Upper lobe of right lung (tissue), 1 donor: ENCODE measurements around the gene TFAP2B. TPM values are rescaled to one million over a fixed set of nuclear protein-coding genes. Genes with fewer than 3 reads are reported as not detected.

ENCODE experiments used
- ATAC-seq: fragments of 200-7000 bp; cut with Tn5 transposase; one replicate; pipeline ENCODE4 v1.9.1; 2020; ENCODE audit warnings: mild to moderate bottlenecking, moderate library complexity
- DNase-seq: peaks from one replicate; pipeline ENCODE4 v3.0.0-alpha.2; 2020
- H3K27ac ChIP-seq: fragments of 200-600 bp; one replicate; pipeline ENCODE4 v1.8.0; 2022
- H3K27me3 ChIP-seq: fragments of 200-600 bp; one replicate; pipeline ENCODE4 v1.8.0; 2022; ENCODE audit warnings: mild to moderate bottlenecking
- H3K36me3 ChIP-seq: fragments of 200-600 bp; one replicate; pipeline ENCODE4 v1.8.0; 2022
- H3K4me1 ChIP-seq: fragments of 200-600 bp; one replicate; pipeline ENCODE4 v1.8.0; 2022
- H3K4me3 ChIP-seq: fragments of 200-600 bp; one replicate; pipeline ENCODE4 v1.8.0; 2022; ENCODE audit warnings: mild to moderate bottlenecking
- H3K9me3 ChIP-seq: fragments of 200-600 bp; one replicate; pipeline ENCODE4 v1.8.0; 2022
- intact Hi-C: fragments of 100-400 bp; cut with DNase I; formaldehyde crosslinking; loops from one replicate; pipeline ENCODE4 v1.11.0; 2022
- total RNA-seq: library from RNA; stranded (reverse); fragmentation: NEBNext Ultra II Directional; extraction: Animal tissue kit (Norgen Biotek cat#: 25700); gene quantifications from one replicate; pipeline ENCODE4 v1.2.1, GENCODE V29; 2021
- TF ChIP-seq, protein P1 (sequence below): fragments of 200-600 bp; IDR thresholded peaks from one replicate; pipeline ENCODE4 v1.8.0; 2022; ENCODE audit warnings: antibody characterized with exemption
- donor health status: DM: no; HTN: yes; CAD: no; lungs with severe emphysema.

Gene TFAP2B
- total RNA-seq, 1 donor from 2014 or later, result not detected

DNA sequence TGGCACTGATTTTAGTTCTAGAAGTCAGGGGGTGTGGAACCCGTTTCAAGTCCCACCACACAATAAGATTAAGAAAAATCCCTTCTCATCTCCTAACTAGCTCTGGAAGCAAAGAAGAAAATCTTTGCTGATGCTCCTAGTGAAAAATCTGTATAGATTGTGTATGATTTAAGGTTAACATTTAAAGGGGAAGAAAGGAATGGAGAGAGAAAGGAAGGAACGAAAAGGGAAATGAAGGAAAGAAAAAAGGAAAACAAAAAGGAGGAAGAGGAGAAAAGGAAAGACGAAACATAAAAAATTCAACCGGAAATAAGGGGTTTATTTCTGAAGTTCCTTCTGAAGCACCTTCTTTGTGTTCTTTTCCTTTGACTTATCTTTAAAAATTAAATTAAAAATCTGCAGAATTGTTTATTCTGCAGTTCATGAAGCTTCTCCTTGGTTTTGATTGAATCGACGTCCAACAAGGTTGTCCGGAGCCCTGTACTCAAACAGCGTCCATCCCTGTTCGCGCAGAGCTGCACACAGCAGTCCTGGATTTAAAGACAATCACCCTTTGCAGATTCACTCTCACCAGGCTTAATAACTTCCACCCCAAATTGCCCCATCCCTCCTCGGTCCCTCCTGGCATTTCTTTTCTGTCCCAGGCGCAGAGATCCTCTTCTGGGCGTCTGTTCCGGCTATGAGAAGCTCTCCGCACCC, 1.6 kb upstream of the TFAP2B start:
- DNase-seq (no peak), ATAC-seq (no peak)
- Histone ChIP-seq H3K9me3 (no peaks in the 10 kb centered on the region), H3K27ac (no peak overlapping the region), H3K27me3 (peaks cover 78% of the 10 kb centered on the region), H3K36me3 (no peaks in the 10 kb centered on the region), H3K4me1 (peaks cover 8% of the 10 kb centered on the region), H3K4me3 (no peak overlapping the region)
- TF ChIP-seq, protein P1, sequence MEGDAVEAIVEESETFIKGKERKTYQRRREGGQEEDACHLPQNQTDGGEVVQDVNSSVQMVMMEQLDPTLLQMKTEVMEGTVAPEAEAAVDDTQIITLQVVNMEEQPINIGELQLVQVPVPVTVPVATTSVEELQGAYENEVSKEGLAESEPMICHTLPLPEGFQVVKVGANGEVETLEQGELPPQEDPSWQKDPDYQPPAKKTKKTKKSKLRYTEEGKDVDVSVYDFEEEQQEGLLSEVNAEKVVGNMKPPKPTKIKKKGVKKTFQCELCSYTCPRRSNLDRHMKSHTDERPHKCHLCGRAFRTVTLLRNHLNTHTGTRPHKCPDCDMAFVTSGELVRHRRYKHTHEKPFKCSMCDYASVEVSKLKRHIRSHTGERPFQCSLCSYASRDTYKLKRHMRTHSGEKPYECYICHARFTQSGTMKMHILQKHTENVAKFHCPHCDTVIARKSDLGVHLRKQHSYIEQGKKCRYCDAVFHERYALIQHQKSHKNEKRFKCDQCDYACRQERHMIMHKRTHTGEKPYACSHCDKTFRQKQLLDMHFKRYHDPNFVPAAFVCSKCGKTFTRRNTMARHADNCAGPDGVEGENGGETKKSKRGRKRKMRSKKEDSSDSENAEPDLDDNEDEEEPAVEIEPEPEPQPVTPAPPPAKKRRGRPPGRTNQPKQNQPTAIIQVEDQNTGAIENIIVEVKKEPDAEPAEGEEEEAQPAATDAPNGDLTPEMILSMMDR, result no peak
- intact Hi-C loops, result no loop called here

DNA sequence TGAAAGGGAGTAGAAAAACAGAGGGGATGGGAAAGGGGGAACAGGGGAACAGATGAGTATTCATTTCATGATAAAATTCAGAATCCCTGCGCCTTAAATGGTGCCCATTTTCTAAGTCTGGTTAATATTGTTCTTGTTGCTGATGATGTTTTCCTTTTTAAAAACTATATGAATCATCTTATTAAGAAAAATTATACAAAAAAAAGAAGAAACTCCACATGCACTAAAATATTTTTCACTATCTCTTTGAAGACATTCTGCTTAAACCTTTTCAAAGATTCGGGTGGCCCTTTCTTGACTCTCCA, 1.1 kb upstream of the TFAP2B start:
- TF ChIP-seq, protein P1, result no peak
- ATAC-seq, result no peak
- Histone ChIP-seq H3K4me3 (no peak overlapping the region), H3K36me3 (no peaks in the 10 kb centered on the region), H3K27ac (no peak overlapping the region), H3K9me3 (no peaks in the 10 kb centered on the region), H3K27me3 (peaks cover 83% of the 10 kb centered on the region), H3K4me1 (peaks cover 8% of the 10 kb centered on the region)
- intact Hi-C loops, result no loop called here
- no peak for DNase-seq

DNA sequence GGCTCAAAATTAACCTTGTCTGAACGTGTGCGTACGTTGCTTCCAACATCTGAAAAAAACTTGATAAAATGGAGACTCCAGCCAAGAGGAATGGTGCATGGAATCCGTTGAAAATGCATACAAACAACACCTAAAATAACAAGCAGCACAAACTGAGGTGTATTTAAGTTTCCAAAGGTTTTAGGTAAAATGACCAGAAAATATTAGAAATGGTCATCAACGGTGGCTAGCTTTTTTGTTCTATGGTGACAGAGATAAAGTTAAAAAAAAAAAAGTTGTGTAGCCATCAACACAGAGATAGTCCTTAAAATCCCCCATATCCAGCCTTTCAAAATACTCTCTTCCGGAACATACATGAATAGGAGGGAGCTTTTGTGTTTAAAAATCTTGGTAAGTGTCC, 651 bp upstream of the TFAP2B start:
- ATAC-seq, result no peak
- H3K9me3 ChIP-seq, result no peaks in the 10 kb centered on the region
- H3K4me1 ChIP-seq, result peaks cover 8% of the 10 kb centered on the region
- intact Hi-C loops, result no loop called here
- H3K4me3 ChIP-seq, result no peak overlapping the region
- H3K27me3 ChIP-seq, result peaks cover 86% of the 10 kb centered on the region
- TF ChIP-seq, protein P1, result no peak
- DNase-seq, result no peak
- no peaks in the 10 kb centered on the region for H3K36me3 ChIP-seq
- no peak overlapping the region for H3K27ac ChIP-seq

DNA sequence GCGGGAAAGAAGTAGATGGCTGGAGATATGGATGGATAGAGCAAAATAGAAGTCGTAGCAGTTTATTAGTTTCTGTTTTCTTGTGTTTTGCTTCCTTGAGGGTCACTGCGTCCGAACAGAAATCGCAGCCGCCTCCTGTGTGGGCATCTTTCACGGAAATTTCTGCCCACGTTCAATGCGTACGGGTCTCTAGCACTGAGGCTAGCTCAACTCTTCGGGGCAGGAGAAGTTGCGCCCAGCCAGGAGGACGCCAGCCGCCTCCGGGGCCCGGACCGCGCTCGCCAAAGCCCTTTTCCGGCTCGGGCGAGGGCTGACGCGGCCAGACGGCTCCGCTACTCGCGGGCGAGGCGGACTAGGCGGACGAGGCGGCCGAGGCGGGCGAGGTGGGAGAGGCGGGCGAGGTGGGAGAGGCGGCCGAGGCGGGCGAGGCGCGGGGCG, 814 bp downstream of the TFAP2B start:
- no peak for DNase-seq
- H3K27ac ChIP-seq, result no peak overlapping the region
- peaks cover 92% of the 10 kb centered on the region for H3K27me3 ChIP-seq

DNA sequence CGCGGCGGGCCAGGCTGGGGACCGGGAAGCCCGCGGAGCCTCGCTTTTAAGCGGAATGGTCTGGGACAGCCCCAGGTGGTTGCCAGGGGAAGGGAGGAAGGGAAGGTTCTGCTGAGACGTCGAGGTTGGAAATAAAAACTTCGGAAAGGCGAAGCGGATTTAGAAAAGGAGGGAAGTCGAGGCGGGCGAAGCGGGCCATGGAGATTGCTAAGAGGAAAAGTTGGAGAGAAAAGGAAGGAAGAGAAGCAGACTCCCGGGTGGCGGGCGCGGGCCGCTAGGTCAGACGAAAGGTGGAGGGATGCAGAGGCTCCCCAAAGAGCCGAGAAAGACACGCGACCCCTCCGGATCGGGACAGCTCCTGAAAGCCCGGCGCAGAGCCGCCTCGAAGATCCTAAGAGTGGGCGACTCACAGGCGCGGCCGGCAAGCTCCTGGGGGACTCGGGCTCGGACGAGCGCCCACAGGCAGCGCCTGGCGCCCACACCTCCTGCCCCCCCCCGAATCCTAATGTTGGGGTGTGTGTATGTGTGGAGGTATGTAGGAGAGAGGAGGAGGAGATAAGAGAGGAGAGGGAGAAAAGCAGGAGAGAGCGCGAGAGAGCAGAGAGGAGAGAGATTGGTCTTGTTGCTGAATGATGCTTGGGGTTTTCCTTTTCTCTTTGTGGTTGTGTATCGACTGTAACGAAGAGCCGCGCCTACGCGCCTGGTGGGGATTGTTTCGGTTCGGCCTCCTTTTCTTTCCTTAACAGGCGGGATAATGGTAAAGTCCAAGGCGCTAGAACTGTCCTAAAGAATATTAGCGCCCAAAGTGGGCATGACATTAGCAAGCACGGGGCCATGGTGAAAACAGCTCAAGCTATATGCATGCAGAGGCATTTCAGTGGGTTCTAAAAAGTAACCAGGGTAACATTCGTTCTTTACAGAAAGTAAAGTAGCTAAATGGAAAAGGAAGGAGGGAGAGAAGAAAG, 1.5 kb downstream of the TFAP2B start:
- intact Hi-C loops, result no loop called here

More for the DNA sequence above, 814 bp downstream of the TFAP2B start:
- Histone ChIP-seq H3K4me3 (peak overlapping the region; percentile 9), H3K36me3 (no peaks in the 10 kb centered on the region), H3K9me3 (no peaks in the 10 kb centered on the region), H3K4me1 (peaks cover 8% of the 10 kb centered on the region)
- TF ChIP-seq, protein P1, result no peak
- ATAC-seq, result peak; percentile 51
- intact Hi-C loops, result no loop called here

More for the DNA sequence above, 1.5 kb downstream of the TFAP2B start:
- no peaks in the 10 kb centered on the region for H3K9me3 ChIP-seq
- H3K36me3 ChIP-seq, result no peaks in the 10 kb centered on the region
- peaks cover 94% of the 10 kb centered on the region for H3K27me3 ChIP-seq
- H3K4me3 ChIP-seq, result no peak overlapping the region
- peak; percentile 13 for ATAC-seq
- H3K27ac ChIP-seq, result no peak overlapping the region
- TF ChIP-seq, protein P1, result no peak
- peak; percentile 61 for DNase-seq
- H3K4me1 ChIP-seq, result peaks cover 8% of the 10 kb centered on the region
